ENCODE results near the gene CRIP2. TPM values are rescaled to one million over a fixed set of nuclear protein-coding genes. Genes with fewer than 3 reads are reported as not detected.

The CRIP2 gene
- total RNA-seq, 6 experiments from 2014 or later = 6.9 to 22.4 (median 21.0) TPM

GRCh38 chr14:105526776-105527380 is 52.3 kb downstream of the CRIP2 start:
- Mint-ChIP-seq H3K4me1 (ENCODE audit: low read depth) (no peaks in the 10 kb centered on the region), H3K36me3 (ENCODE audit: low read depth) (no peaks in the 10 kb centered on the region)
- TF ChIP-seq CTCF (IDR thresholded peaks at IDR 0.05) = no peak

GRCh38 chr14:105527381-105527825 is 52.8 kb downstream of the CRIP2 start:
- H3K36me3 Mint-ChIP-seq (ENCODE audit: low read depth) = no peaks in the 10 kb centered on the region
- no peaks in the 10 kb centered on the region for H3K9me3 Mint-ChIP-seq
- H3K4me3 Mint-ChIP-seq = peak overlapping the region; percentile 75
- no peak for DNase-seq
- H3K4me1 Mint-ChIP-seq (ENCODE audit: low read depth) = no peaks in the 10 kb centered on the region
- TF ChIP-seq CTCF (IDR thresholded peaks at IDR 0.05) = no peak
- 0 out of 2 replicates have a peak overlapping the region, but pooled peaks have one; percentile 26 for H3K27ac Mint-ChIP-seq
- peaks cover 6% of the 10 kb centered on the region; the same call in 1 of the 2 replicates for H3K27me3 Mint-ChIP-seq (ENCODE audit: insufficient read depth)

More at GRCh38 chr14:105526776-105527380, 52.3 kb downstream of the CRIP2 start:
- DNase-seq = no peak
- peak overlapping the region; percentile 75 for H3K4me3 Mint-ChIP-seq
- H3K27me3 Mint-ChIP-seq (ENCODE audit: insufficient read depth) = peaks cover 5% of the 10 kb centered on the region; the same call in 1 of the 2 replicates
- no peaks in the 10 kb centered on the region for H3K9me3 Mint-ChIP-seq
- no peak overlapping the region for H3K27ac Mint-ChIP-seq

DNA sequence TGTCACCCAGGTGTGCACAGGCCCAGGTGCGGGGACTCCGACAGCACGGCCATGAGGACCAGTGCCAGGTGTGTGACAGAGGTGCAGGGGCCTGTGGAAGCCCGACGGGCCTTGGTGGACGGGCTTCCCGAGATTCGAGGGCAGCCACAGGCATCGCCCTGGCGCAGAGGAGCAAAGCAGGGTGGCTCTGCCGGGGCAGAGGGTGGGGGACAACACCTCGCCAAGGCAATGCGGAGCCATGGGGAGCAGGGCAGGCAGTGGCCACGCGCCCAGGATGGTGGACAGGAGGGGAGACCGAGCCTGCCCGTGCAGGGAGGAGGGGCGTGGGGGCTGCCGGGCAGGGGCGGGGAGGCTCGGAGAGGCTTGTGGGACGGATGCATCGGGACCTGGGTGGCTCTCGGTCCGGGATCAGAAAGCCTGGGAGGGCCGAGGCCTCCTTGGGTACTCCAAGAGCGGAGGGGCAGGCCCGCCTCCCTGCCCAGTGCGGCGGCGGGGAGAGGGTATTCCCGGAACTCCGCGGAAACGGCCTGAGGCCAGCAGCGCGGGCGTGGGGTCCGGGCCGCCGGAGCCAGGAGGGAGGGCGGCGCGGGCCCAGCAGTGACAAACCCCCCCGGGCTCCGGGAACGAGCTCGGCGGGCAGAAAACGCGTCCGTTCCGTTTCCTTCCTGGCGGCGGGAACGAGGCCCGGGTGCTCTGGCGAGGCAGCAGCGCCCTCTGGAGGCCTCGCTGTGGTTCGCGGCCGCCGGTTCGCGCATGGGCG is 53.4 kb downstream of the CRIP2 start:
- H3K4me3 Mint-ChIP-seq = peak overlapping the region; percentile 75
- H3K4me1 Mint-ChIP-seq (ENCODE audit: low read depth) = no peaks in the 10 kb centered on the region
- H3K27me3 Mint-ChIP-seq (ENCODE audit: insufficient read depth) = peaks cover 8% of the 10 kb centered on the region; the same call in 1 of the 2 replicates
- DNase-seq = peak; percentile 45
- H3K9me3 Mint-ChIP-seq = no peaks in the 10 kb centered on the region
- TF ChIP-seq CTCF (IDR thresholded peaks at IDR 0.05) = peak; percentile 90
- peak overlapping the region; percentile 26; the same call in 1 of the 2 replicates for H3K27ac Mint-ChIP-seq
- no peaks in the 10 kb centered on the region for H3K36me3 Mint-ChIP-seq (ENCODE audit: low read depth)

GRCh38 chr14:105528586-105529318 is 54.1 kb downstream of the CRIP2 start:
- Mint-ChIP-seq H3K36me3 (ENCODE audit: low read depth) (no peaks in the 10 kb centered on the region), H3K9me3 (no peaks in the 10 kb centered on the region), H3K4me1 (ENCODE audit: low read depth) (no peaks in the 10 kb centered on the region), H3K4me3 (no peak overlapping the region), H3K27me3 (ENCODE audit: insufficient read depth) (peaks cover 12% of the 10 kb centered on the region; the same call in 1 of the 2 replicates), H3K27ac (no peak overlapping the region)
- DNase-seq = no peak
- peak; percentile 59; the same call in 1 of the 2 replicates for TF ChIP-seq CTCF (IDR thresholded peaks at IDR 0.05)

GRCh38 chr14:105529319-105529568 is 54.6 kb downstream of the CRIP2 start:
- Mint-ChIP-seq H3K27ac (no peak overlapping the region), H3K9me3 (no peaks in the 10 kb centered on the region), H3K4me1 (ENCODE audit: low read depth) (no peaks in the 10 kb centered on the region), H3K27me3 (ENCODE audit: insufficient read depth) (peaks cover 17% of the 10 kb centered on the region), H3K4me3 (no peak overlapping the region), H3K36me3 (ENCODE audit: low read depth) (no peaks in the 10 kb centered on the region)
- TF ChIP-seq CTCF (IDR thresholded peaks at IDR 0.05) = no peak
- no peak for DNase-seq

Other genes with a start within 250 kb of the CRIP2 start
- gene BTBD6, start 226.3 kb upstream of the CRIP2 start, total RNA-seq (2021; fragmentation: NEBNext Ultra II Directional; extraction: Animal tissue kit (Norgen Biotek cat#: 25700)) = 10 to 100 TPM; 44.3 to 58.6 (median 53.2) TPM
- 10 to 100 TPM; 20.1 to 25.8 (median 21.8) TPM for gene BRF1, start 173.8 kb upstream of the CRIP2 start, total RNA-seq (2021; fragmentation: NEBNext Ultra II Directional; extraction: Animal tissue kit (Norgen Biotek cat#: 25700))
- 10 to 100 TPM; 33.5 to 38.5 (median 35.2) TPM for gene PACS2, start 160.1 kb upstream of the CRIP2 start, total RNA-seq (2021; fragmentation: NEBNext Ultra II Directional; extraction: Animal tissue kit (Norgen Biotek cat#: 25700))
- 1 to 10 TPM in 2 of 6 experiments, under 1 TPM in 4; 0.34 to 2.1 (median 0.76) TPM for gene TEX22, start 76.3 kb upstream of the CRIP2 start, total RNA-seq (2021; fragmentation: NEBNext Ultra II Directional; extraction: Animal tissue kit (Norgen Biotek cat#: 25700))
- gene MTA1, start 55.0 kb upstream of the CRIP2 start, total RNA-seq (2021; fragmentation: NEBNext Ultra II Directional; extraction: Animal tissue kit (Norgen Biotek cat#: 25700)) = 10 to 100 TPM; 67.5 to 71.3 (median 69.2) TPM
- 10 to 100 TPM in 4 of 6 experiments, 1 to 10 TPM in 2; 4.8 to 55.2 (median 42.3) TPM for gene CRIP1, start 12.1 kb downstream of the CRIP2 start, total RNA-seq (2021; fragmentation: NEBNext Ultra II Directional; extraction: Animal tissue kit (Norgen Biotek cat#: 25700))
- gene TEDC1, start 16.4 kb downstream of the CRIP2 start, total RNA-seq (2021; fragmentation: NEBNext Ultra II Directional; extraction: Animal tissue kit (Norgen Biotek cat#: 25700)) = 10 to 100 TPM in 5 of 6 experiments, 1 to 10 TPM in 1; 9.1 to 12.9 (median 12.7) TPM
- 1 to 10 TPM; 3.0 to 4.2 (median 3.4) TPM for gene TMEM121, start 51.8 kb downstream of the CRIP2 start, total RNA-seq (2021; fragmentation: NEBNext Ultra II Directional; extraction: Animal tissue kit (Norgen Biotek cat#: 25700))

All from HFFc6 (cell line).